K562 (cell line): ENCODE measurements around the gene ETV4. TPM values are rescaled to one million over a fixed set of nuclear protein-coding genes. Genes with fewer than 3 reads are reported as not detected.
A peak's percentile ranks its signal among the peaks of the same experiment; 100 is the strongest.

ENCODE experiments used
- ATAC-seq: fragments of 200-7000 bp; cut with Tn5 transposase; 3 replicates; pipeline ENCODE4 v1.9.1; 2020; ENCODE audit warnings: moderate library complexity
- BruUV-seq: library from RNA; stranded (reverse); fragments of 400-500 nt; replicated peaks from 2 replicates; lab custom pipeline; 2021; lab: Mats Ljungman, UMichigan
- CTCF ChIA-PET: fragments of 300-600 bp; formaldehyde crosslinking; extraction: SDS; loops from one replicate; lab custom pipeline; 2021; ENCODE audit warnings: low intra/inter-chr PET ratio; lab: Yijun Ruan, JAX
- POLR2A ChIA-PET: fragments of 300-600, 350-650 bp; sonication (Branson Sonifier 250); formaldehyde crosslinking; extraction: SDS; loops from one replicate; lab custom pipeline; 2021; ENCODE audit warnings: antibody characterized with exemption, inconsistent platforms; lab: Yijun Ruan, JAX
- DNase-seq, 4 experiments: peaks; one replicate each; pipeline versions ENCODE4 v3.0.0 to v3.0.0-alpha.2; 2011 to 2018; ENCODE audit warnings: low spot score in 3 of 4, mixed read lengths in 3 of 4; ENCODE audit errors: extremely low read depth in 1 of 4
- FAIRE-seq: peaks from 2 replicates; lab custom pipeline; 2011; peaks lifted over from hg19 to GRCh38; lab: Jason Lieb, UNC
- H2AFZ ChIP-seq: 2 replicates; pipeline ENCODE4 v1.6.0; 2011; ENCODE audit warnings: low read depth, low read length, control low read depth, inconsistent platforms
- H3K27ac ChIP-seq: fragments of 200-600 bp; 3 replicates; pipeline ENCODE4 v1.8.0; 2011; ENCODE audit warnings: low read depth, mild to moderate bottlenecking, control low read depth, inconsistent platforms, low read length, moderate library complexity, mixed read lengths; ENCODE audit errors: extremely low read depth
- H3K27me3 ChIP-seq, 2 experiments: fragments of 300-600 bp in 1 of 2; 2 replicates in 1 of 2; 3 replicates in 1 of 2; pipeline versions ENCODE4 v1.6.0 to v1.8.0; 2011; ENCODE audit warnings: inconsistent platforms in 2 of 2, low read length in 2 of 2, mild to moderate bottlenecking in 1 of 2, mixed read lengths in 1 of 2, moderate library complexity in 1 of 2; ENCODE audit not compliant: control insufficient read depth in 2 of 2, insufficient read depth in 2 of 2
- H3K36me3 ChIP-seq: fragments of 300-600 bp; 3 replicates; pipeline ENCODE4 v1.8.0; 2011; ENCODE audit warnings: mild to moderate bottlenecking, low read length, inconsistent platforms; ENCODE audit not compliant: control insufficient read depth, insufficient read depth
- H3K4me1 ChIP-seq, 2 experiments: fragments of 200-600 bp in 1 of 2; replicated peaks in 1 of 2; 2 replicates in 1 of 2; 3 replicates in 1 of 2; pipeline versions ENCODE4 v1.5.1 to v1.8.0; 2011; ENCODE audit warnings: inconsistent platforms in 2 of 2, low read length in 2 of 2, mild to moderate bottlenecking in 1 of 2, mixed read lengths in 1 of 2, moderate library complexity in 1 of 2; ENCODE audit not compliant: control insufficient read depth in 2 of 2, insufficient read depth in 2 of 2
- H3K4me2 ChIP-seq: 2 replicates; pipeline ENCODE4 v1.6.1; 2011; ENCODE audit warnings: low read length, control low read depth, inconsistent platforms, mixed read lengths; ENCODE audit not compliant: insufficient read depth
- H3K4me3 ChIP-seq: fragments of 200-600 bp; sonication (generic), shearing (Covaris generic); 2 replicates; pipeline ENCODE4 v1.5.1; 2016; ENCODE audit warnings: control low read depth, inconsistent platforms
- H3K79me2 ChIP-seq: fragments of 200-600 bp; 3 replicates; pipeline ENCODE4 v1.8.0; 2011; ENCODE audit warnings: low read length, inconsistent platforms; ENCODE audit not compliant: control insufficient read depth, insufficient read depth
- H3K9ac ChIP-seq, 2 experiments: 2 replicates each; pipeline versions ENCODE4 v1.6.0 to v1.6.1; 2011; ENCODE audit warnings: low read depth in 2 of 2, low read length in 2 of 2, control low read depth in 1 of 2, inconsistent platforms in 1 of 2, mild to moderate bottlenecking in 1 of 2, mixed read lengths in 1 of 2; ENCODE audit not compliant: insufficient read depth in 1 of 2
- H3K9me1 ChIP-seq: one replicate; pipeline ENCODE4 v1.6.0; 2011; ENCODE audit warnings: inconsistent platforms, mild to moderate bottlenecking, low read length, moderate library complexity; ENCODE audit not compliant: control insufficient read depth, insufficient read depth
- H3K9me3 ChIP-seq: replicated peaks from 2 replicates; pipeline ENCODE4 v1.5.1; 2011; ENCODE audit warnings: low read depth, low read length, inconsistent platforms; ENCODE audit not compliant: control insufficient read depth, insufficient read depth
- H4K20me1 ChIP-seq: replicated peaks from 2 replicates; pipeline ENCODE4 v1.6.1; 2011; ENCODE audit warnings: low read length, inconsistent platforms, mixed read lengths; ENCODE audit not compliant: control insufficient read depth, insufficient read depth
- CREM ChIP-seq: IDR thresholded peaks from 2 replicates; pipeline ENCODE4 v1.6.1; 2014; ENCODE audit warnings: antibody characterized with exemption, low read depth
- E2F3 ChIP-seq: fragments of 250-450 bp; sonication (Bioruptor Pico); IDR thresholded peaks from 2 replicates; pipeline ENCODE4 v1.4.0; 2020; ENCODE audit warnings: mild to moderate bottlenecking
- ETS1 ChIP-seq: conservative IDR thresholded peaks from 2 replicates; pipeline ENCODE4 v1.6.1; 2011; ENCODE audit warnings: low read depth, mild to moderate bottlenecking, low read length; ENCODE audit not compliant: control insufficient read depth
- HEY1 ChIP-seq: fragments of 250-450 bp; sonication (Bioruptor Pico); IDR thresholded peaks from 2 replicates; pipeline ENCODE4 v1.5.0; 2020; ENCODE audit warnings: mild to moderate bottlenecking, moderate library complexity, borderline replicate concordance
- KHSRP ChIP-seq: fragments of 450-650 bp; IDR thresholded peaks from 2 replicates; pipeline ENCODE4 v1.6.1; 2017
- MCM3 ChIP-seq: fragments of 450-650 bp; IDR thresholded peaks from 2 replicates; pipeline ENCODE4 v1.6.1; 2016
- PHF8 ChIP-seq: fragments of 200-600 bp; sonication (generic); IDR thresholded peaks from 2 replicates; pipeline ENCODE4 v1.6.1; 2012; ENCODE audit warnings: mixed run types, mild to moderate bottlenecking, inconsistent platforms, low read length, moderate library complexity, borderline replicate concordance
- RUNX1 ChIP-seq: sonication (generic); IDR thresholded peaks from 2 replicates; pipeline ENCODE4 v1.6.1; 2016; ENCODE audit warnings: antibody characterized with exemption, low read depth
- ZNF717 ChIP-seq: fragments of 250-450 bp; sonication (Bioruptor Pico); IDR thresholded peaks from 2 replicates; pipeline ENCODE4 v1.5.0; 2021
- WGBS: fragments of 100-300 bp; shearing (Covaris generic); methylation state at CpG from one replicate; pipeline ENCODE4 v1.1.6; 2016; ENCODE audit warnings: low coverage, mixed read lengths; ENCODE audit not compliant: insufficient coverage; ENCODE audit errors: missing lambda C conversion rate; 5-methylcytosine and 5-hydroxymethylcytosine counted together
- in situ Hi-C: fragments of 300-500 bp; cut with MboI; formaldehyde crosslinking; loops from 4 replicates; pipeline ENCODE4 v1.15.0; 2018; ENCODE audit warnings: inconsistent platforms, mixed read lengths
- intact Hi-C: fragments of 100-400 bp; cut with micrococcal nuclease; formaldehyde crosslinking; loops from 2 replicates; pipeline ENCODE4 v1.14.2; 2022
- polyA plus RNA-seq, 8 experiments: library from polyadenylated mRNA; depleted of rRNA in 4 of 8; stranded (reverse) in 5 of 8; unstranded in 3 of 8; fragments of >200 nt; fragmentation: Nextera tagmentation in 2 of 8; fragmentation: Illumina TruSeq in 1 of 8; extraction: Ambion mirVana in 2 of 8; extraction: Trizol in 1 of 8; gene quantifications; 2 replicates each; pipeline versions ENCODE4 v1.2.1 to v1.2.3, GENCODE V29; 2011 to 2014; ENCODE audit warnings: inconsistent platforms in 1 of 8, missing spikeins in 1 of 8
- total RNA-seq, 7 experiments: library from RNA; depleted of rRNA in 6 of 7; stranded (reverse); fragments of >200 nt in 6 of 7; fragmentation: Illumina TruSeq in 2 of 7; extraction: Trizol in 2 of 7; gene quantifications; 2 replicates each; pipeline versions ENCODE4 v1.2.1 to v1.2.3, GENCODE V29; 2011 to 2021; ENCODE audit warnings: low replicate concordance in 1 of 7

The ETV4 gene
- total and polyA plus RNA-seq, 9 of the 15 experiments (the other 6 are each of a cell fraction or from before 2014, with no cell fraction given), result 5.5 to 66.3 (median 28.2) TPM

GRCh38 chr17:43560461-43561427, 14.6 kb upstream of the ETV4 start:
- Histone ChIP-seq H3K36me3 (no peaks in the 10 kb centered on the region), H3K9ac (peak overlapping the region in 1 of 2 experiments; percentile 38; a peak in 2 of 4 replicates), H2AFZ (no peak overlapping the region), H3K4me2 (no peak overlapping the region), H3K27me3 (no peaks in the 10 kb centered on the region; a peak in 1 of 5 replicates), H3K9me1 (no peaks in the 10 kb centered on the region), H4K20me1 (no peaks in the 10 kb centered on the region), H3K79me2 (no peaks in the 10 kb centered on the region), H3K9me3 (no peaks in the 10 kb centered on the region), H3K4me1 (peaks cover 13 to 14% of the 10 kb centered on the region in 2 experiments; a peak in 4 of 5 replicates), H3K27ac (no peak overlapping the region), H3K4me3 (no peak overlapping the region)
- in situ Hi-C loops (no loop called here), intact Hi-C loops (no loop called here)
- ChIA-PET POLR2A (interaction anchor here (0.5 to 1.7 kb wide), 4 partner anchors 13 to 344 kb away, joined by 3 to 10 read pairs (median 4); partner anchors contain the start of gene ETV4), CTCF (no interaction called here)
- no TSS peak for BruUV-seq
- 36% methylated on average over 7 of the region's 7 CpGs for WGBS
- no peak for DNase-seq
- FAIRE-seq, result no peak
- ATAC-seq, result no peak
- TF ChIP-seq HEY1 (CRISPR knock-in tag) (no peak), KHSRP (no peak), CREM (no peak), MCM3 (no peak), E2F3 (CRISPR knock-in tag) (no peak), ZNF717 (no peak), PHF8 (no peak), RUNX1 (no peak), ETS1 (no peak)
